Ascending aorta (tissue), 2 donors: ENCODE data around the gene DNAJB6. TPM values are rescaled to one million over a fixed set of nuclear protein-coding genes. Genes with fewer than 3 reads are reported as not detected.

Experiments
- DNase-seq, 2 donors: peaks; one replicate each; pipeline ENCODE4 v3.0.0-alpha.2; 2019; ENCODE audit warnings: low spot score in 2 of 2
- H3K27ac ChIP-seq, 2 donors: fragments of 200-600 bp; sonication (generic); one replicate each; pipeline ENCODE4 v1.5.1; 2016 to 2017; ENCODE audit warnings: mild to moderate bottlenecking in 1 of 2
- H3K27me3 ChIP-seq: fragments of 200-600 bp; sonication (generic); one replicate; pipeline ENCODE4 v1.5.1; 2017
- H3K36me3 ChIP-seq, 2 donors: fragments of 200-600 bp; sonication (generic); one replicate each; pipeline ENCODE4 v1.5.1; 2016
- H3K4me1 ChIP-seq, 2 donors: fragments of 200-600 bp; sonication (generic); one replicate each; pipeline ENCODE4 v1.5.1; 2016 to 2017; ENCODE audit warnings: mild to moderate bottlenecking in 1 of 2
- H3K4me3 ChIP-seq, 2 donors: fragments of 200-600 bp; sonication (generic); one replicate each; pipeline ENCODE4 v1.5.1; 2016 to 2017; ENCODE audit warnings: mild to moderate bottlenecking in 1 of 2
- H3K9me3 ChIP-seq, 2 donors: fragments of 200-600 bp; sonication (generic); one replicate each; pipeline ENCODE4 v1.5.1; 2016
- intact Hi-C: fragments of 100-400 bp; cut with DNase I; formaldehyde crosslinking; loops from one replicate; pipeline ENCODE4 v1.15.1; 2023
- total RNA-seq: library from RNA; depleted of rRNA; stranded (reverse); fragments of >200 nt; gene quantifications from one replicate; pipeline ENCODE4 v1.1.0, GENCODE V29; 2016
- TF ChIP-seq, protein P1 (sequence below), 3 experiments: fragments of 200-600 bp in 2 of 3; fragments of 450-650 bp in 1 of 3; sonication (generic) in 2 of 3; IDR thresholded peaks; one replicate each; pipeline ENCODE4 v1.5.1; 2016 to 2019; ENCODE audit warnings: antibody characterized with exemption in 3 of 3, mild to moderate bottlenecking in 1 of 3, moderate library complexity in 1 of 3

Gene DNAJB6
- total RNA-seq, 1 donor from 2014 or later, result 79.1 TPM

- no peaks in the 10 kb centered on the region for H3K9me3 ChIP-seq
- H3K27ac ChIP-seq, result no peak overlapping the region
- TF ChIP-seq, protein P1, sequence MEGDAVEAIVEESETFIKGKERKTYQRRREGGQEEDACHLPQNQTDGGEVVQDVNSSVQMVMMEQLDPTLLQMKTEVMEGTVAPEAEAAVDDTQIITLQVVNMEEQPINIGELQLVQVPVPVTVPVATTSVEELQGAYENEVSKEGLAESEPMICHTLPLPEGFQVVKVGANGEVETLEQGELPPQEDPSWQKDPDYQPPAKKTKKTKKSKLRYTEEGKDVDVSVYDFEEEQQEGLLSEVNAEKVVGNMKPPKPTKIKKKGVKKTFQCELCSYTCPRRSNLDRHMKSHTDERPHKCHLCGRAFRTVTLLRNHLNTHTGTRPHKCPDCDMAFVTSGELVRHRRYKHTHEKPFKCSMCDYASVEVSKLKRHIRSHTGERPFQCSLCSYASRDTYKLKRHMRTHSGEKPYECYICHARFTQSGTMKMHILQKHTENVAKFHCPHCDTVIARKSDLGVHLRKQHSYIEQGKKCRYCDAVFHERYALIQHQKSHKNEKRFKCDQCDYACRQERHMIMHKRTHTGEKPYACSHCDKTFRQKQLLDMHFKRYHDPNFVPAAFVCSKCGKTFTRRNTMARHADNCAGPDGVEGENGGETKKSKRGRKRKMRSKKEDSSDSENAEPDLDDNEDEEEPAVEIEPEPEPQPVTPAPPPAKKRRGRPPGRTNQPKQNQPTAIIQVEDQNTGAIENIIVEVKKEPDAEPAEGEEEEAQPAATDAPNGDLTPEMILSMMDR (IDR thresholded peaks at IDR 0.05), result no peak
- H3K36me3 ChIP-seq, result no peaks in the 10 kb centered on the region
- intact Hi-C loops, result no loop called here
- no peak overlapping the region for H3K4me3 ChIP-seq
- no peak for DNase-seq
- no peaks in the 10 kb centered on the region for H3K4me1 ChIP-seq
- H3K27me3 ChIP-seq, result no peaks in the 10 kb centered on the region
Measured at GRCh38 chr7:157428554-157428945, 91.7 kb downstream of the DNAJB6 start.

- Histone ChIP-seq H3K9me3 (no peaks in the 10 kb centered on the region), H3K4me3 (no peak overlapping the region), H3K36me3 (no peaks in the 10 kb centered on the region), H3K27me3 (no peaks in the 10 kb centered on the region), H3K4me1 (no peaks in the 10 kb centered on the region), H3K27ac (no peak overlapping the region)
- TF ChIP-seq, protein P1 (IDR thresholded peaks at IDR 0.05), result no peak
- intact Hi-C loops, result no loop called here
- DNase-seq, result no peak
Measured at GRCh38 chr7:157429001-157429679, 92.3 kb downstream of the DNAJB6 start.

GRCh38 chr7:157429680-157430224 lies 92.9 kb downstream of the DNAJB6 start:
- TF ChIP-seq, protein P1 (IDR thresholded peaks at IDR 0.05), result no peak
- no peak overlapping the region for H3K4me3 ChIP-seq
- H3K9me3 ChIP-seq, result no peaks in the 10 kb centered on the region
- no peak for DNase-seq
- no peaks in the 10 kb centered on the region for H3K36me3 ChIP-seq
- no peaks in the 10 kb centered on the region for H3K27me3 ChIP-seq
- H3K4me1 ChIP-seq, result no peaks in the 10 kb centered on the region
- intact Hi-C loops, result no loop called here
- H3K27ac ChIP-seq, result no peak overlapping the region

- DNase-seq, result no peak
- no peaks in the 10 kb centered on the region for H3K36me3 ChIP-seq
- intact Hi-C loops, result no loop called here
- no peak overlapping the region for H3K27ac ChIP-seq
- no peak overlapping the region for H3K4me3 ChIP-seq
- H3K27me3 ChIP-seq, result no peaks in the 10 kb centered on the region
- H3K9me3 ChIP-seq, result no peaks in the 10 kb centered on the region
- TF ChIP-seq, protein P1 (IDR thresholded peaks at IDR 0.05), result no peak
- no peaks in the 10 kb centered on the region for H3K4me1 ChIP-seq
Measured at GRCh38 chr7:157430721-157431120, 93.9 kb downstream of the DNAJB6 start.

DNA sequence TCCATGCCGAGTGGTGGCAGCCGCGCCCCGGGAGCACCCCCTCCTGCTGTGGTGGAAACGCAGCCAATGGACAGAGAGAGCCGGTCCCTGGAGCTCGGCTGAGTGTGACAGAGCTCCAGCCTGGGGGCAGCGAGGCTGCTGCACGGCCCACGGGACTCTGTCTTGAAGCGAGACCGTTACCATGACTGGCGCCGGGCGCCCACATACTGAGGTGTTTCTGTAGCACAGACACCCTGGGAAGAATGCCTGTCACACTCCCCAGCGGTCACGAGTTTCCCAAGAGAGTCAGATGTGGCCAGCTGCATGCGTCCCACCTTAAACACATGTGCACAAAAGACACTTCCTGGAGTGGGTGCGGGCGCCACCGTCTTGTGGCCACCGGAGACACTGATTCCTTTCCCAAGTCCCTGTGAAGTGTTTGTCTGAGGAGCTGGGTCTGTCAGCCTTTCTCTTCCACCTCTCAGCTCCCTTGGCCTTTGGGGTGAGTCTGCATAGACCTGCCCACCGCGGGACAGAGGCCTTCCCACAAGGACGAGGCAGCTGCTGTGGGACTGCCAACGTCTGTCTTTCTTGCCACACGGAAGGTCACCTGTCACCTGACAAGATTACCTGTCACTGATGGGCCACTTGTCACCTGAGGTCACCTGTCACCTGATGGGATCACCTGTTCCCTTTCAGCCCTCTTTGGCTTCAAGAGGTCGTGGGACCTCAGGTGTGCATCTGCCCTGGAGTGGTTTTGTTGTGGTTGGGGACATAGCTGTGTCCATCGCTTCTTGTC lies 94.6 kb downstream of the DNAJB6 start:
- TF ChIP-seq, protein P1 (IDR thresholded peaks at IDR 0.05), result no peak
- Histone ChIP-seq H3K9me3 (no peaks in the 10 kb centered on the region), H3K4me1 (no peaks in the 10 kb centered on the region), H3K36me3 (no peaks in the 10 kb centered on the region), H3K4me3 (no peak overlapping the region), H3K27me3 (no peaks in the 10 kb centered on the region), H3K27ac (no peak overlapping the region)
- DNase-seq, result peak in 1 of 2 donors; percentile 4
- intact Hi-C loops, result no loop called here
